Neural progenitor cell (in vitro differentiated cells): ENCODE data around the gene CABP5.

Source experiments
- EZH2 ChIP-seq: fragments of 200-600 bp; sonication (generic); IDR thresholded peaks from 2 replicates; pipeline ENCODE4 v1.6.1; 2017; ENCODE audit warnings: antibody characterized with exemption, mild to moderate bottlenecking, moderate library complexity
- EZH2phosphoT487 ChIP-seq: fragments of 200-600 bp; sonication (generic); IDR thresholded peaks from 2 replicates; pipeline ENCODE4 v1.6.1; 2017; ENCODE audit warnings: antibody characterized with exemption
- TF ChIP-seq, protein P1 (sequence below): fragments of 200-600 bp; sonication (generic); IDR thresholded peaks from 2 replicates; pipeline ENCODE4 v1.5.1; 2017; ENCODE audit warnings: antibody characterized with exemption, mild to moderate bottlenecking

DNA sequence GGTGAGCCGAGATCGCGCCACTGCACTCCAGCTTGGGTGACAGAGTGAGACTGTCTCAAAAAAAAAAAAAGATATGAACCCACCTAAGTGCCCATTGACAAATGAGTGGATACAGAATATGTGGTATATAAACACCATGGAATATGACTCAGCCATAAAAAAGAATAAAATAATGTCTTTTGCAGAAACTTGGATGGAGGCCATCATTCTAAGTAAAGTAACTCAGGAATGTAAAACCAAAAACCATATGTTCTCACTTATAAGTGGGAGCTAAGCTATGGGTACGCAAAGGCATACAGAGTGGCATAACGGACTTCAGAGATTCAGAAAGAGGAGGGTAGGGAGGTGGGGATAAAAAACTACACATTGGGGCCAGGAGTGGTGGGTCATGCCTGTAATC, 37.2 kb upstream of the CABP5 start:
- TF ChIP-seq, protein P1, sequence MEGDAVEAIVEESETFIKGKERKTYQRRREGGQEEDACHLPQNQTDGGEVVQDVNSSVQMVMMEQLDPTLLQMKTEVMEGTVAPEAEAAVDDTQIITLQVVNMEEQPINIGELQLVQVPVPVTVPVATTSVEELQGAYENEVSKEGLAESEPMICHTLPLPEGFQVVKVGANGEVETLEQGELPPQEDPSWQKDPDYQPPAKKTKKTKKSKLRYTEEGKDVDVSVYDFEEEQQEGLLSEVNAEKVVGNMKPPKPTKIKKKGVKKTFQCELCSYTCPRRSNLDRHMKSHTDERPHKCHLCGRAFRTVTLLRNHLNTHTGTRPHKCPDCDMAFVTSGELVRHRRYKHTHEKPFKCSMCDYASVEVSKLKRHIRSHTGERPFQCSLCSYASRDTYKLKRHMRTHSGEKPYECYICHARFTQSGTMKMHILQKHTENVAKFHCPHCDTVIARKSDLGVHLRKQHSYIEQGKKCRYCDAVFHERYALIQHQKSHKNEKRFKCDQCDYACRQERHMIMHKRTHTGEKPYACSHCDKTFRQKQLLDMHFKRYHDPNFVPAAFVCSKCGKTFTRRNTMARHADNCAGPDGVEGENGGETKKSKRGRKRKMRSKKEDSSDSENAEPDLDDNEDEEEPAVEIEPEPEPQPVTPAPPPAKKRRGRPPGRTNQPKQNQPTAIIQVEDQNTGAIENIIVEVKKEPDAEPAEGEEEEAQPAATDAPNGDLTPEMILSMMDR: no peak
- TF ChIP-seq EZH2phosphoT487 (no peak), EZH2 (no peak)
